PC-3 (cell line): Measurements from ENCODE around the gene TBC1D5. TPM values are rescaled to one million over a fixed set of nuclear protein-coding genes. Genes with fewer than 3 reads are reported as not detected.

Experiments
- ATAC-seq: fragments of 200-7000 bp; cut with Tn5 transposase; 2 replicates; pipeline ENCODE4 v1.9.1; 2020; ENCODE audit warnings: mild to moderate bottlenecking, moderate library complexity
- BruUV-seq: library from RNA; stranded (reverse); fragments of 400-500 nt; replicated peaks from 2 replicates; lab custom pipeline; 2021; lab: Mats Ljungman, UMichigan
- CTCF ChIA-PET: fragments of 300-600 bp; sonication (Branson Sonifier 250); formaldehyde crosslinking; loops from one replicate; lab custom pipeline; 2022; ENCODE audit warnings: antibody characterized with exemption; lab: Charles Lee
- POLR2A ChIA-PET: fragments of 300-600 bp; sonication (Branson Sonifier 250); formaldehyde crosslinking; loops from one replicate; lab custom pipeline; 2022; ENCODE audit warnings: antibody characterized with exemption; ENCODE audit not compliant: unreplicated experiment; lab: Charles Lee
- DNase-seq: peaks from one replicate; pipeline ENCODE4 v3.0.0-alpha.2; 2015
- H2AFZ ChIP-seq: fragments of 300-600 bp; sonication (generic); 2 replicates; pipeline ENCODE4 v1.6.0; 2016; ENCODE audit warnings: antibody characterized with exemption, low read length
- H3F3A ChIP-seq: fragments of 300-600 bp; sonication (generic); one replicate; pipeline ENCODE4 v1.6.0; 2017; ENCODE audit warnings: antibody characterized with exemption, low read length, control low read depth, mild to moderate bottlenecking; ENCODE audit not compliant: unreplicated experiment
- H3K27ac ChIP-seq: fragments of 300-600 bp; sonication (generic); 2 replicates; pipeline ENCODE4 v1.5.1; 2016; ENCODE audit warnings: mild to moderate bottlenecking, low read length
- H3K27me3 ChIP-seq: fragments of 300-600 bp; sonication (generic); 2 replicates; pipeline ENCODE4 v1.6.1; 2016; ENCODE audit warnings: low read length, mixed read lengths
- H3K36me3 ChIP-seq: fragments of 300-600 bp; sonication (generic); 2 replicates; pipeline ENCODE4 v1.6.1; 2016; ENCODE audit warnings: low read depth, mixed run types, low read length, mixed read lengths
- H3K4me1 ChIP-seq: fragments of 300-600 bp; sonication (generic); 2 replicates; pipeline ENCODE4 v1.5.1; 2016; ENCODE audit warnings: low read length; ENCODE audit not compliant: insufficient read depth
- H3K4me2 ChIP-seq: fragments of 300-600 bp; sonication (generic); 2 replicates; pipeline ENCODE4 v1.6.0; 2016; ENCODE audit warnings: low read length
- H3K4me3 ChIP-seq: fragments of 300-600 bp; sonication (generic); 2 replicates; pipeline ENCODE4 v1.5.1; 2016; ENCODE audit warnings: mild to moderate bottlenecking, low read length, mixed read lengths
- H3K79me2 ChIP-seq: fragments of 300-600 bp; sonication (generic); 2 replicates; pipeline ENCODE4 v1.6.1; 2017; ENCODE audit warnings: low read length, mixed read lengths
- H3K9ac ChIP-seq: fragments of 300-600 bp; sonication (generic); 2 replicates; pipeline ENCODE4 v1.6.0; 2016; ENCODE audit warnings: mild to moderate bottlenecking, low read length
- H3K9me2 ChIP-seq: fragments of 300-600 bp; sonication (generic); replicated peaks from 2 replicates; pipeline ENCODE4 v1.6.1; 2016; ENCODE audit warnings: mixed run types, low read length, mixed read lengths
- H3K9me3 ChIP-seq: fragments of 300-600 bp; sonication (generic); 2 replicates; pipeline ENCODE4 v1.6.1; 2016; ENCODE audit warnings: low read length, mixed read lengths
- H4K20me1 ChIP-seq: fragments of 300-600 bp; sonication (generic); 2 replicates; pipeline ENCODE4 v1.6.1; 2016; ENCODE audit warnings: low read length, mixed read lengths
- EZH2 ChIP-seq: fragments of 300-600 bp; sonication (generic); IDR thresholded peaks from one replicate; pipeline ENCODE4 v1.6.1; 2017; ENCODE audit warnings: antibody characterized with exemption, mild to moderate bottlenecking, low read length; ENCODE audit not compliant: unreplicated experiment
- EZH2phosphoT487 ChIP-seq: fragments of 300-600 bp; sonication (generic); IDR thresholded peaks from 2 replicates; pipeline ENCODE4 v1.6.1; 2018; ENCODE audit warnings: mild to moderate bottlenecking, antibody characterized with exemption, low read length, borderline replicate concordance
- intact Hi-C: fragments of 100-400 bp; cut with micrococcal nuclease; formaldehyde crosslinking; loops from 2 replicates; pipeline ENCODE4 v1.9.0; 2023
- total RNA-seq: library from RNA; depleted of rRNA; stranded (reverse); fragments of >200 nt; gene quantifications from 2 replicates; pipeline ENCODE4 v1.2.3, GENCODE V29; 2014
- TF ChIP-seq, protein P1 (sequence below): fragments of 300-600 bp; sonication (generic); conservative IDR thresholded peaks from 2 replicates; pipeline ENCODE4 v1.5.1; 2017; ENCODE audit warnings: antibody characterized with exemption, low read depth, mild to moderate bottlenecking, low read length

TBC1D5 gene
- total RNA-seq, 1 experiment from 2014 or later = 54.5 TPM

DNA sequence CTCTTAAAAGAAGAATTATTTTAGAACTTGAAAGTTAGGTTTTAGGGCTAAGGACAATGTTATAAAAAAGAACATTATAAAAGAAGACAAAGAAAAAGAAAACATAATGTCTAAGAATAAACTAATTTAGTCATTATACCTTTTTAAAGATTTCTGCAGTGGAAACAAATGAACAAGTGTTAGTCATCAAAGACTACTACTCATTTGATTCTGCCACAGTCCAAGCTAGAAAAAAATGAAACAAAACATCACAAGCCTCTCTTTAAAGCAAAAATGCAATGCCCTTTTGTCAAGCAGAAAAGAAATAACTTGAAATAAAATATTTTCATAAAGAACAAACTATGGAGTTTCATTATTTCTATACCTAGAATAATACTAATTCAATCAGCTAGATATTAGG, 102.0 kb downstream of the TBC1D5 start:
- Histone ChIP-seq H3K9ac (no peak overlapping the region), H2AFZ (no peak overlapping the region), H3K36me3 (no peaks in the 10 kb centered on the region), H3F3A (no peaks in the 10 kb centered on the region), H3K9me3 (no peaks in the 10 kb centered on the region), H3K4me2 (no peak overlapping the region), H3K27me3 (no peaks in the 10 kb centered on the region), H3K4me3 (no peak overlapping the region), H4K20me1 (no peaks in the 10 kb centered on the region), H3K4me1 (peaks cover 30% of the 10 kb centered on the region), H3K27ac (no peak overlapping the region), H3K79me2 (peaks cover 12% of the 10 kb centered on the region), H3K9me2 (no peaks in the 10 kb centered on the region)
- POLR2A ChIA-PET = no interaction called here
- CTCF ChIA-PET = no interaction called here
- ATAC-seq = peak; percentile 18; the same call in 1 of the 2 replicates
- no TSS peak for BruUV-seq
- TF ChIP-seq, protein P1, sequence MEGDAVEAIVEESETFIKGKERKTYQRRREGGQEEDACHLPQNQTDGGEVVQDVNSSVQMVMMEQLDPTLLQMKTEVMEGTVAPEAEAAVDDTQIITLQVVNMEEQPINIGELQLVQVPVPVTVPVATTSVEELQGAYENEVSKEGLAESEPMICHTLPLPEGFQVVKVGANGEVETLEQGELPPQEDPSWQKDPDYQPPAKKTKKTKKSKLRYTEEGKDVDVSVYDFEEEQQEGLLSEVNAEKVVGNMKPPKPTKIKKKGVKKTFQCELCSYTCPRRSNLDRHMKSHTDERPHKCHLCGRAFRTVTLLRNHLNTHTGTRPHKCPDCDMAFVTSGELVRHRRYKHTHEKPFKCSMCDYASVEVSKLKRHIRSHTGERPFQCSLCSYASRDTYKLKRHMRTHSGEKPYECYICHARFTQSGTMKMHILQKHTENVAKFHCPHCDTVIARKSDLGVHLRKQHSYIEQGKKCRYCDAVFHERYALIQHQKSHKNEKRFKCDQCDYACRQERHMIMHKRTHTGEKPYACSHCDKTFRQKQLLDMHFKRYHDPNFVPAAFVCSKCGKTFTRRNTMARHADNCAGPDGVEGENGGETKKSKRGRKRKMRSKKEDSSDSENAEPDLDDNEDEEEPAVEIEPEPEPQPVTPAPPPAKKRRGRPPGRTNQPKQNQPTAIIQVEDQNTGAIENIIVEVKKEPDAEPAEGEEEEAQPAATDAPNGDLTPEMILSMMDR = no peak
- TF ChIP-seq EZH2 (no peak), EZH2phosphoT487 (no peak)
- DNase-seq = peak; percentile 26
- intact Hi-C loops = loop anchor here (5.0 to 10.0 kb wide), 2 partner anchors 33 to 96 kb away; no protein-coding TSS in a partner anchor

DNA sequence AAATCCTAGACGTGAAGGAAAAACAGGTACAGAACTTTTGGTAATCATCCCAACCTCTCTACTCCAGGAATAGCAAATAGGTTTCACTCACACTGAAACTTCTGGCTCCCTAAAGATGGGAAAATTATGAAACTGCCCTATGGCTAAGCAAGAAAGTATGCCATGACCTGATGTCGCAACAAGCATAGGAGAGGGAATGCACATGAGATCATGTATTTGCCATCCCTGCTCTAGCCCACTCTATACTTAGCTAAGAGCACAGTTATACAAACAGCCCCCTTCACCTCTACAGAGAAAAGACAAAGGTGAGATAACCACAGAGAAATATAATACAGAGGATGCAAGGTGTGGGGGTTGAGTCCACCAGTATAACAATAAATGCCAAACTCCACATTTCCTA, 102.7 kb downstream of the TBC1D5 start:
- no peak overlapping the region for H3K9ac ChIP-seq
- ChIA-PET CTCF (no interaction called here), POLR2A (no interaction called here)
- BruUV-seq = no TSS peak
- H3K27ac ChIP-seq = peak overlapping the region; percentile 48
- no peak overlapping the region for H2AFZ ChIP-seq
- no peaks in the 10 kb centered on the region for H3K36me3 ChIP-seq
- no peaks in the 10 kb centered on the region for H3K27me3 ChIP-seq
- H3K4me2 ChIP-seq = peak overlapping the region; percentile 55
- no peaks in the 10 kb centered on the region for H4K20me1 ChIP-seq
- peaks cover 33% of the 10 kb centered on the region for H3K4me1 ChIP-seq
- no peaks in the 10 kb centered on the region for H3K9me2 ChIP-seq
- H3F3A ChIP-seq = no peaks in the 10 kb centered on the region
- TF ChIP-seq EZH2 = no peak
- TF ChIP-seq, protein P1 = no peak
- no peak for TF ChIP-seq EZH2phosphoT487
- H3K9me3 ChIP-seq = no peaks in the 10 kb centered on the region
- DNase-seq = peak; percentile 80
- H3K79me2 ChIP-seq = peaks cover 12% of the 10 kb centered on the region
- H3K4me3 ChIP-seq = no peak overlapping the region
- ATAC-seq = peak; percentile 34
- intact Hi-C loops = loop anchor here (5.0 to 10.0 kb wide), 2 partner anchors 32 to 95 kb away; no protein-coding TSS in a partner anchor

DNA sequence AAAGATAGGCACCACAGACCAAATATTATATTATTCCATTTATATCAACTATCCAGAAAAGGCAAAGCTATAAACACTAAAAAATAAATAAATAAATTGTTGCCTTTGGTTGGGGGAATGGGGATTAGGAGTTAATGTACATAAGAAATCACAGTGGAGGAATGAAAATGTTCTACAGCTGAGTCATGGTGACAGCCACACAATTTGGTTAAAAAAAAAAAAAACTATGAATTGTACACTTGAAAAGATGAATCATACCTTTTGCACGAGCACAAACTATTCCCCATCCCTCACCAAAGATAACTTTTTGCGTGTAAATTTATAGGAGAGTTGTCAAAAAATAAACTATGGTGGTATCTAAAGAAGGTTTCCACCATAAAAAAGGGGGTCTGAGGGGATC, 103.2 kb downstream of the TBC1D5 start:
- peaks cover 12% of the 10 kb centered on the region for H3K79me2 ChIP-seq
- DNase-seq = peak; percentile 67

More for the DNA sequence above, 103.2 kb downstream of the TBC1D5 start:
- POLR2A ChIA-PET = no interaction called here
- H3K4me3 ChIP-seq = no peak overlapping the region
- BruUV-seq = no TSS peak
- H3K9me3 ChIP-seq = no peaks in the 10 kb centered on the region
- no peaks in the 10 kb centered on the region for H4K20me1 ChIP-seq
- H3K9me2 ChIP-seq = no peaks in the 10 kb centered on the region
- intact Hi-C loops = no loop called here
- no peaks in the 10 kb centered on the region for H3K36me3 ChIP-seq
- H3K4me1 ChIP-seq = peaks cover 33% of the 10 kb centered on the region
- H3K27me3 ChIP-seq = no peaks in the 10 kb centered on the region
- H3K4me2 ChIP-seq = peak overlapping the region; percentile 55
- TF ChIP-seq, protein P1 = no peak
- TF ChIP-seq EZH2phosphoT487 = no peak
- TF ChIP-seq EZH2 = no peak
- H3F3A ChIP-seq = no peaks in the 10 kb centered on the region
- CTCF ChIA-PET = interaction anchor here (0.6 kb wide), 1 partner anchor 441 kb away, joined by 4 read pairs; no protein-coding TSS in a partner anchor
- H3K27ac ChIP-seq = peak overlapping the region; percentile 48
- no peak overlapping the region for H3K9ac ChIP-seq
- H2AFZ ChIP-seq = no peak overlapping the region
- peak; percentile 66 for ATAC-seq
